HepG2 (cell line): ENCODE measurements around the gene MPV17L2. TPM values are rescaled to one million over a fixed set of nuclear protein-coding genes. Genes with fewer than 3 reads are reported as not detected.
A peak's percentile ranks its signal among the peaks of the same experiment; 100 is the strongest.

ENCODE experiments used
- AGO2 ChIP-seq: fragments of 200-400 bp; formaldehyde crosslinking; optimal IDR thresholded peaks from 2 replicates; pipeline ENCODE3; 2017; ENCODE audit warnings: mild to moderate bottlenecking, low read depth, low read length, moderate library complexity
- CC2D1A ChIP-seq: sonication (generic); formaldehyde crosslinking; IDR thresholded peaks from 2 replicates; pipeline ENCODE4 v1.8.1; 2023; ENCODE audit warnings: mild to moderate bottlenecking, missing genetic modification reagents
- MIXL1 ChIP-seq: IDR thresholded peaks from 2 replicates; pipeline ENCODE4 v1.6.1; 2016
- MXI1 ChIP-seq: IDR thresholded peaks from 3 replicates; pipeline ENCODE4 v1.6.1; 2012; ENCODE audit warnings: low read depth, low read length, inconsistent platforms, borderline replicate concordance
- NCOA5 ChIP-seq: sonication (generic); formaldehyde crosslinking; IDR thresholded peaks from 2 replicates; pipeline ENCODE4 v1.4.0; 2020; ENCODE audit warnings: missing genetic modification reagents
- PTBP1 ChIP-seq: fragments of 200-400 bp; formaldehyde crosslinking; IDR thresholded peaks from 2 replicates; pipeline ENCODE4 v1.6.1; 2018; ENCODE audit warnings: low read length, low read depth; ENCODE audit not compliant: poor library complexity, severe bottlenecking
- RNF2 ChIP-seq: fragments of 450-650 bp; conservative IDR thresholded peaks from 2 replicates; pipeline ENCODE4 v1.6.1; 2016; ENCODE audit warnings: low read depth
- SMARCE1 ChIP-seq: fragments of 450-650 bp; IDR thresholded peaks from 2 replicates; pipeline ENCODE4 v1.6.1; 2017; ENCODE audit warnings: borderline replicate concordance
- TBP ChIP-seq: sonication (generic); formaldehyde crosslinking; IDR thresholded peaks from 2 replicates; pipeline ENCODE4 v1.5.0; 2020; ENCODE audit warnings: missing genetic modification reagents
- TCF7 ChIP-seq: sonication (generic); IDR thresholded peaks from 2 replicates; pipeline ENCODE4 v1.6.1; 2016; ENCODE audit warnings: antibody characterized with exemption, low read depth
- THYN1 ChIP-seq: sonication (generic); formaldehyde crosslinking; IDR thresholded peaks from 2 replicates; pipeline ENCODE4 v1.8.1; 2023; ENCODE audit warnings: low read depth, mild to moderate bottlenecking, moderate library complexity, missing genetic modification reagents, borderline replicate concordance
- ZKSCAN1 ChIP-seq: fragments of 150-350 bp; IDR thresholded peaks from 2 replicates; pipeline ENCODE4 v1.6.1; 2014; ENCODE audit warnings: low read length
- ZNF335 ChIP-seq: sonication (generic); formaldehyde crosslinking; IDR thresholded peaks from 2 replicates; pipeline ENCODE4 v1.4.0; 2020; ENCODE audit warnings: missing genetic modification reagents
- ZNF496 ChIP-seq: sonication (generic); formaldehyde crosslinking; IDR thresholded peaks from 2 replicates; pipeline ENCODE4 v1.8.1; 2023; ENCODE audit warnings: mild to moderate bottlenecking, moderate library complexity, missing genetic modification reagents; ENCODE audit not compliant: insufficient replicate concordance
- ZNF530 ChIP-seq: sonication (generic); formaldehyde crosslinking; IDR thresholded peaks from 2 replicates; pipeline ENCODE4 v1.5.0; 2020; ENCODE audit warnings: low read depth, mild to moderate bottlenecking, missing genetic modification reagents
- ZNF577 ChIP-seq: sonication (generic); formaldehyde crosslinking; IDR thresholded peaks from 2 replicates; pipeline ENCODE4 v1.4.0; 2020; ENCODE audit warnings: mild to moderate bottlenecking, low read depth, missing genetic modification reagents, borderline replicate concordance
- ZNF598 ChIP-seq: sonication (generic); formaldehyde crosslinking; IDR thresholded peaks from 2 replicates; pipeline ENCODE4 v1.5.1; 2020; ENCODE audit warnings: mild to moderate bottlenecking, missing genetic modification reagents, borderline replicate concordance
- ZNF746 ChIP-seq: sonication (generic); formaldehyde crosslinking; IDR thresholded peaks from 2 replicates; pipeline ENCODE4 v1.8.0; 2022; ENCODE audit warnings: mild to moderate bottlenecking, missing genetic modification reagents
- ZNF83 ChIP-seq: sonication (generic); formaldehyde crosslinking; IDR thresholded peaks from 2 replicates; pipeline ENCODE4 v1.4.0; 2020; ENCODE audit warnings: missing genetic modification reagents, mild to moderate bottlenecking, borderline replicate concordance
- polyA plus RNA-seq, 8 experiments: library from polyadenylated mRNA; depleted of rRNA in 3 of 8; stranded (reverse) in 7 of 8; unstranded in 1 of 8; fragments of >200 nt; fragmentation: Illumina TruSeq in 4 of 8; extraction: Trizol in 4 of 8; gene quantifications; 2 replicates each; pipeline versions ENCODE4 v1.2.1 to v1.2.3, GENCODE V29; 2011 to 2016; ENCODE audit warnings: low read depth in 4 of 8, missing spikeins in 1 of 8, mixed read lengths in 1 of 8; ENCODE audit not compliant: insufficient read depth in 1 of 8
- total RNA-seq, 5 experiments: library from RNA; depleted of rRNA; stranded (reverse); fragments of >200 nt; fragmentation: Illumina TruSeq; extraction: Trizol; gene quantifications; 2 replicates each; pipeline ENCODE4 v1.2.3, GENCODE V29; 2016; ENCODE audit warnings: low read depth in 1 of 5
- TF ChIP-seq, protein P1 (sequence below): sonication (generic); formaldehyde crosslinking; IDR thresholded peaks from 2 replicates; pipeline ENCODE4 v1.8.1; 2023; ENCODE audit warnings: mild to moderate bottlenecking, moderate library complexity, missing genetic modification reagents
- TF ChIP-seq, protein P2 (sequence below): sonication (generic); formaldehyde crosslinking; IDR thresholded peaks from 2 replicates; pipeline ENCODE4 v1.8.1; 2023; ENCODE audit warnings: mild to moderate bottlenecking, missing genetic modification reagents, borderline replicate concordance
- TF ChIP-seq, protein P3 (sequence below): sonication (generic); formaldehyde crosslinking; IDR thresholded peaks from 2 replicates; pipeline ENCODE4 v1.8.0; 2022; ENCODE audit warnings: mild to moderate bottlenecking, missing genetic modification reagents; ENCODE audit not compliant: insufficient replicate concordance
- TF ChIP-seq, protein P4 (sequence below): sonication (generic); formaldehyde crosslinking; IDR thresholded peaks from 2 replicates; pipeline ENCODE4 v1.5.0; 2020; ENCODE audit warnings: missing genetic modification reagents, mild to moderate bottlenecking, borderline replicate concordance
- TF ChIP-seq, protein P5 (sequence below): sonication (generic); formaldehyde crosslinking; IDR thresholded peaks from 2 replicates; pipeline ENCODE4 v1.4.0; 2020; ENCODE audit warnings: missing genetic modification reagents, borderline replicate concordance
- TF ChIP-seq, protein P6 (sequence below): IDR thresholded peaks from 2 replicates; pipeline ENCODE4 v1.6.1; 2016; ENCODE audit warnings: low read depth, borderline replicate concordance

The MPV17L2 gene
- total and polyA plus RNA-seq, 2 of the 13 experiments (the other 11 are each of a cell fraction or from before 2014, with no cell fraction given): 13.6 to 16.7 TPM

DNA sequence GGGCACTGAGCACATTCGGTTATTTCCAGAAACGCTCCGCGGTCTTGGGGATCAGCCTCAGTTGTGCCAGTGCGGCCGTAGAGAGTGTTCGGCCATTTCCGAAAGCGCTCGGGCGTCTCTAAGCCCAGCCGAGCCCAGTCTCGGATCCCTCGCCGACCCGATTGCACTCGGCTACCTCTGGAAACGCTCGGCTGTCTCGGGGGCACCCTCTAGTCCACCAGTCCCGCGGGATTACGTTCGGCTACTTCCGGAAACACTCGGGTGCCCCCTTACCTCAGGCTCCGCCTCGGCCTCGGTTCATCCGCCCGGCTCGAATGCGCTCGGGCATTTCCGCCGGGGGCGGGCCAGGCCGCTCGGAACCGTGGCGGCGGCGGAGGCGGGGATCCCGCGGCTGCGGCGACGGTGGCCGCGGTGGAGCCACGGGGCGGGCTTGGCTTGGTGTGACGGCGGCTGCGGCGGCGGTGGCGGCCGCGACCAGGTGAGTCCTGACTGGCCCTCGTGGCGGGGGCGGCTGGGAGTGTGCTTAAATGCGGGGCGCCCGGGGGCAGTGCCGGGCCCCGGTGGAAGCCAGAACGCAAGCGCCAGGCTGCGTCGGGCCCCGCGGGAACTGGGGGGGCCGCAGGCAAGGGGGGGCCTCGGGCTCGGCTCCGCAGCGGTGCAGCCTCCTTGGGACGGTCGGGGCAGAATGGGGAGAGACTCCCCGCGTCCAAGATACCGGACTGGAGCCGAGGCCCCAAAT lies 40.0 kb upstream of the MPV17L2 start, which contains the start of gene PIK3R2 (continued):
- TF ChIP-seq, protein P1, sequence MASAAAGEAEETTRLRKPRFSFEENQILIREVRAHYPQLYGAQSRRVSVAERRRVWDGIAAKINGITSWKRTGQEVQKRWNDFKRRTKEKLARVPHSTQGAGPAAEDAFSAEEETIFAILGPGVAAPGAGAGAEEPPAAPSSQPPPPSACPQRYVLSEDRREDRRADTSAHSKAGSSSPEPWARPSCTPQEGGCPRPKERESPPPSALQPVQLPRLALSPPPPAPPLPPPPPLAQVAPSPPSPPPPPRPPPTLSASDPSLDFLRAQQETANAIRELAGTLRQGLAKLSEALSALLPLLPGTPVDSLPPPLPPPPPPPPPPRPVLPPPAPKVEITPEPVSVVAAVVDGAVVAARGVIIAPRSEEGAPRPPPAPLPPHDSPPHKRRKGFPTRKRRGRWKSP (CRISPR knock-in tag): no peak
- no peak for TF ChIP-seq THYN1 (CRISPR knock-in tag)
- TF ChIP-seq, protein P2, sequence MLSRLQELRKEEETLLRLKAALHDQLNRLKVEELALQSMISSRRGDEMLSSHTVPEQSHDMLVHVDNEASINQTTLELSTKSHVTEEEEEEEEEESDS (CRISPR knock-in tag): no peak
- TF ChIP-seq SMARCE1: no peak
- no peak for TF ChIP-seq ZNF577 (CRISPR knock-in tag)
- TF ChIP-seq TBP (CRISPR knock-in tag): no peak
- no peak for TF ChIP-seq TCF7
- no peak for TF ChIP-seq ZNF496 (CRISPR knock-in tag)
- TF ChIP-seq, protein P3, sequence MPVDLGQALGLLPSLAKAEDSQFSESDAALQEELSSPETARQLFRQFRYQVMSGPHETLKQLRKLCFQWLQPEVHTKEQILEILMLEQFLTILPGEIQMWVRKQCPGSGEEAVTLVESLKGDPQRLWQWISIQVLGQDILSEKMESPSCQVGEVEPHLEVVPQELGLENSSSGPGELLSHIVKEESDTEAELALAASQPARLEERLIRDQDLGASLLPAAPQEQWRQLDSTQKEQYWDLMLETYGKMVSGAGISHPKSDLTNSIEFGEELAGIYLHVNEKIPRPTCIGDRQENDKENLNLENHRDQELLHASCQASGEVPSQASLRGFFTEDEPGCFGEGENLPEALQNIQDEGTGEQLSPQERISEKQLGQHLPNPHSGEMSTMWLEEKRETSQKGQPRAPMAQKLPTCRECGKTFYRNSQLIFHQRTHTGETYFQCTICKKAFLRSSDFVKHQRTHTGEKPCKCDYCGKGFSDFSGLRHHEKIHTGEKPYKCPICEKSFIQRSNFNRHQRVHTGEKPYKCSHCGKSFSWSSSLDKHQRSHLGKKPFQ (CRISPR knock-in tag): no peak
- TF ChIP-seq RNF2: no peak
- no peak for TF ChIP-seq PTBP1
- TF ChIP-seq, protein P4, sequence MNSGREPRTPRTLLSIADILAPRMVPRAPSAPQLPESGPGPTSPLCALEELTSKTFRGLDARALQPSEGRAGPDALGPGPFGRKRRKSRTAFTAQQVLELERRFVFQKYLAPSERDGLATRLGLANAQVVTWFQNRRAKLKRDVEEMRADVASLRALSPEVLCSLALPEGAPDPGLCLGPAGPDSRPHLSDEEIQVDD (CRISPR knock-in tag): no peak
- 0 out of 2 replicates have a peak, but pooled peaks have one; percentile 1 for TF ChIP-seq ZNF335 (CRISPR knock-in tag)
- TF ChIP-seq MIXL1: no peak
- TF ChIP-seq, protein P5, sequence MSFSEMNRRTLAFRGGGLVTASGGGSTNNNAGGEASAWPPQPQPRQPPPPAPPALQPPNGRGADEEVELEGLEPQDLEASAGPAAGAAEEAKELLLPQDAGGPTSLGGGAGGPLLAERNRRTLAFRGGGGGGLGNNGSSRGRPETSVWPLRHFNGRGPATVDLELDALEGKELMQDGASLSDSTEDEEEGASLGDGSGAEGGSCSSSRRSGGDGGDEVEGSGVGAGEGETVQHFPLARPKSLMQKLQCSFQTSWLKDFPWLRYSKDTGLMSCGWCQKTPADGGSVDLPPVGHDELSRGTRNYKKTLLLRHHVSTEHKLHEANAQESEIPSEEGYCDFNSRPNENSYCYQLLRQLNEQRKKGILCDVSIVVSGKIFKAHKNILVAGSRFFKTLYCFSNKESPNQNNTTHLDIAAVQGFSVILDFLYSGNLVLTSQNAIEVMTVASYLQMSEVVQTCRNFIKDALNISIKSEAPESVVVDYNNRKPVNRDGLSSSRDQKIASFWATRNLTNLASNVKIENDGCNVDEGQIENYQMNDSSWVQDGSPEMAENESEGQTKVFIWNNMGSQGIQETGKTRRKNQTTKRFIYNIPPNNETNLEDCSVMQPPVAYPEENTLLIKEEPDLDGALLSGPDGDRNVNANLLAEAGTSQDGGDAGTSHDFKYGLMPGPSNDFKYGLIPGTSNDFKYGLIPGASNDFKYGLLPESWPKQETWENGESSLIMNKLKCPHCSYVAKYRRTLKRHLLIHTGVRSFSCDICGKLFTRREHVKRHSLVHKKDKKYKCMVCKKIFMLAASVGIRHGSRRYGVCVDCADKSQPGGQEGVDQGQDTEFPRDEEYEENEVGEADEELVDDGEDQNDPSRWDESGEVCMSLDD (CRISPR knock-in tag): no peak
- no peak for TF ChIP-seq CC2D1A (CRISPR knock-in tag)
- TF ChIP-seq ZKSCAN1: no peak
- no peak for TF ChIP-seq ZNF83 (CRISPR knock-in tag)
- TF ChIP-seq, protein P6, sequence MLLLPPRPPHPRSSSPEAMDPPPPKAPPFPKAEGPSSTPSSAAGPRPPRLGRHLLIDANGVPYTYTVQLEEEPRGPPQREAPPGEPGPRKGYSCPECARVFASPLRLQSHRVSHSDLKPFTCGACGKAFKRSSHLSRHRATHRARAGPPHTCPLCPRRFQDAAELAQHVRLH (CRISPR knock-in tag): no peak
- TF ChIP-seq MXI1: peak; percentile 61; the same call in 1 of the 3 replicates
- TF ChIP-seq ZNF530 (CRISPR knock-in tag): no peak
- TF ChIP-seq AGO2: no peak
- TF ChIP-seq ZNF598: no peak
- TF ChIP-seq ZNF746 (CRISPR knock-in tag): no peak
- TF ChIP-seq NCOA5 (CRISPR knock-in tag): no peak
